Activated naive CD4-positive, alpha-beta T cell treated with anti-CD3 and anti-CD28 coated beads, Interleukin-2, amount 50 U/mL, for 24 hours (primary cell): ENCODE data around the gene SF3B2.
"Not testable (repeated sequence)": the region's sequence is repeated elsewhere in the genome, so short reads cannot be mapped to it uniquely, and the experiment has no call there.

Source experiments
- H3K27ac Mint-ChIP-seq: one replicate; pipeline ENCODE4 v1.8.0; 2021; ENCODE audit warnings: mild to moderate bottlenecking, mixed read lengths
- H3K27me3 Mint-ChIP-seq: one replicate; pipeline ENCODE4 v1.8.0; 2021; ENCODE audit warnings: mixed read lengths
- H3K36me3 Mint-ChIP-seq: one replicate; pipeline ENCODE4 v1.8.0; 2021; ENCODE audit warnings: mixed read lengths
- H3K4me1 Mint-ChIP-seq: one replicate; pipeline ENCODE4 v1.8.0; 2021; ENCODE audit warnings: mixed read lengths
- H3K4me3 Mint-ChIP-seq: one replicate; pipeline ENCODE4 v1.8.0; 2021; ENCODE audit warnings: mild to moderate bottlenecking, mixed read lengths
- H3K9me3 Mint-ChIP-seq: one replicate; pipeline ENCODE4 v1.8.0; 2021; ENCODE audit warnings: mixed read lengths

SF3B2 gene

DNA sequence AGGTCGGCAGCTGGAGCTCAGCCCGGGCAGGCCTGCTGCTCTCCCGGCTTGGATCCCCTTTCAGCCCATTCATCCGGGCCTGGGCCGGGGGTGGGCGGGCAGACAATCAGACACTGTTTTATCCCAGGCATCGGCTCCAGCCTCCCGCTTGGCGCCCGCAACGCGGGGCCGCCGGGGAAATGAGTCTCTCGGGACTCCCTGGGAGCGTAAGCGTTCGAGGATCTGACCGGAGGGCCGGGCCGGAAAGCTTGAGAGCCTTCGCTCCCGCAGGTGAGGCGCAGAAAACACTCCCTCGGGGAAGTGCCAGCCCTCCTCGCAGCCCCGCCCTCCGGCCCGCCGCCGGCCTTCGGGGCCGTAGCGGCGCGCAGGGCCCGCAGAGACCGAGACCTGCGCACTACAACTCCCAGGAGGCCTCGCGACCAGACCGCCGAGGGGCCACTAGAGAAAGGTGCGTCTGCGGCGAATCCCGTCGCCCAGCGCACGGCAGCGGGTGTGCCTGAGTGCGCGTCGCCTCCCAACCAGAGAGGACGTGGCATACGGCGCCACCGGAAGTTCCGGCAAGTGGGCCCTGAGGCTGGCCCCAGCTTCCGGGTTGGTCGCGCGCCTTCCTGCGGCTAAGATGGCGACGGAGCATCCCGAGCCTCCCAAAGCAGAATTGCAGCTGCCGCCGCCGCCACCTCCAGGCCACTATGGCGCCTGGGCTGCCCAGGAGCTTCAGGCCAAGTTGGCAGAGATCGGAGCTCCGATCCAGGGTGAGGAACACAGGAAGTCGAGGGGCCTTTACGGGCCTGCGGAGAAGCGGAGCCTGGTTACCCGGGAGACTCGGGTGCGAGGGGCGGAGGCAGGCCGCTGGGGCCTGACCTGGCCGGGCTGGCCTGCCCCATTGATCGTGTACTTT, at the start of gene SF3B2:
Gene SF3B2 (plus strand): TSS at position 599 of the 898 bp plus-strand sequence. CDS start 21 bp downstream, at position 620.
- H3K4me3 Mint-ChIP-seq, result peak within 1 kb of the TSS; percentile 99
- no peaks in the 10 kb centered on the region for H3K9me3 Mint-ChIP-seq
- H3K27ac Mint-ChIP-seq, result peak within 1 kb of the TSS; percentile 99
- H3K4me1 Mint-ChIP-seq, result peaks cover 36% of the 10 kb centered on the region
- H3K27me3 Mint-ChIP-seq, result no peaks in the 10 kb centered on the region
- H3K36me3 Mint-ChIP-seq, result peaks cover 15% of the 10 kb centered on the region

DNA sequence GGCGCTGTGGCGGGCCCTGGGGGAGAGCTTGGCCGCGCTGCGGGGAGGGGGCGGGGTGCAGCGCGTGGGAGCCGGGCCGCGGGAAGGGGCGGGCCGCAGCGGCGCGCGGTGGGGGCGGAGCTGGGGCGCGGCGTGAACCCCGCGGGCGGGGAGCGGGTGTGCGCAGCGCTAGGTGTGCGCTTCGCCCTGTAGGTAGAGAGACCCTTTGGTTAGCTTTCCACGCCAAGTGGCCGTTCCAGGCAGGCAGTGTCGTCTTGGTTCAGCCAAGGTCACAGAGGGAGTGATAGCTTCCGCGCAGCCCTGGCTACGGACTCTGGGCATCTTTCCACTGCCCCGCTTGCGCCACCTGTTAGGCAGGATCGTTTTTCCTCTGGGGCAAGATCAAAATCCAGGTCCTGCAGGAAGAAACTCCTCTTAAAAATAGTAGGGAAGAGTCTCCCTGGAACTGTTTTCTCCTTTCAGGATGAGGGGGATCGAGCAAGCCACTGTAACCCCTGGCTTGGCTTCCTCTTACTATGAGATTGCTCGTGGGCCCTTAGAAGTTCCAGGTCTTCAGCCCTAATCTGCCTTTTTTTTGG, 49.4 kb upstream of the SF3B2 start:
- Mint-ChIP-seq H3K9me3 (no peaks in the 10 kb centered on the region), H3K36me3 (peaks cover 14% of the 10 kb centered on the region), H3K27ac (peak overlapping the region; percentile 99), H3K4me3 (peak overlapping the region; percentile 100), H3K4me1 (peaks cover 34% of the 10 kb centered on the region), H3K27me3 (no peaks in the 10 kb centered on the region)

DNA sequence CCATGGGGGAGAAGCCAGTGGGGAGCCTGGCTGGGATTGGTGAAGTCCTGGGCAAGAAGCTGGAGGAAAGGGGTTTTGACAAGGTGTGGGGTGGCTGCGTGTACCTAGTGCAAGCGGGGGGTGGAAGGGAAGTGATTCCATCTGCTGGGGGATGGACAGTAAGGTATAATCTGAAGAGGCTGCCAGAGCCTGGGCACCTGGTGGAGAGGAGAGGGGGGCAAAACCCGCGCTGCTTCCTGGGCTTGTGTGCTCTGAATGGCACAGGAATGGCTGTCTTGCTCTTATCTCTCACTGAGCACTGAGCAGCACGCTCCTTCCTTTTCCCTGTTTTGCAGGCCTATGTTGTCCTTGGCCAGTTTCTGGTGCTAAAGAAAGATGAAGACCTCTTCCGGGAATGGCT, 48.9 kb upstream of the SF3B2 start:
- H3K36me3 Mint-ChIP-seq, result peaks cover 12% of the 10 kb centered on the region
- peak overlapping the region; percentile 84 for H3K27ac Mint-ChIP-seq
- H3K4me3 Mint-ChIP-seq, result peak overlapping the region; percentile 100
- H3K9me3 Mint-ChIP-seq, result no peaks in the 10 kb centered on the region
- no peaks in the 10 kb centered on the region for H3K27me3 Mint-ChIP-seq
- peaks cover 34% of the 10 kb centered on the region for H3K4me1 Mint-ChIP-seq

- Mint-ChIP-seq H3K36me3 (peaks cover 11% of the 10 kb centered on the region), H3K4me1 (peaks cover 33% of the 10 kb centered on the region), H3K27ac (peak overlapping the region; percentile 41), H3K4me3 (peak overlapping the region; percentile 51), H3K9me3 (no peaks in the 10 kb centered on the region), H3K27me3 (no peaks in the 10 kb centered on the region)
These were observed 48.0 kb upstream of the SF3B2 start for GRCh38 chr11:66004186-66004585.

DNA sequence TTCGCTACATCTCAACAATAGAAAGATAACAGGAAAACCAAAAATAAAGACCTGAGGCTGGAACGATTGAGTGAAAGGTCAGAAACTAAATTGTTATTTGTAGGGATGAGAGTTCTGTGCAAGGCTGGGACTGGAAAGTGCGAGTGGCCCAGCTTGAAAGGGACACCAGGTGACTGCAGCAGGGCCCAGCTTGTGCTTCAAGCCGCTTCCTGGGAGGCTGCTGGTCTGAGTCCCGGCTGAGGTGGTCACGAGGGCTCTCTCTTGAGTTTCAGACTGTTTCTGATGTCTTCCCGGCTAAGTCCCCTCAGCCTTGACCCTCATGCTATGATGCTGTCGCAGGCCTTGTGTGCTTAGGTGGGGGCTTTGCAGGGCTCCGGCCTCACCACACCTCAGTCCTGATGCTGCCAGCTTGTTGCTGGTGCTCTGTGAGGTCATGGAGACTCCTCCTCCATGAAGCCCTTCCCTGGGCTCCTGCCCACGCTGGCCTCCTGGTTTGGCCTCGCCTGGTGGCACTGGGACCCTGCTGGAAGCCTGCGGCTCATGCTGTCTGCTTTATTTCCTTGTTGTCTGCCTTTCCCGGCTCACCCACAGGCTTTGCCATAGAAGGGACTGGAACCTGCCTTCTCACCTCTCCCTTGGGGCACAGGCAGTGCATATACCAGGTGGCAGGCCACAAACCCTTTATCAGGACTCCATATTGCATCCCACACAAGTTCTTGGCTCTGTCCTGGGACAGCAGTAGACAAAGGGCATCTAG, 45.9 kb upstream of the SF3B2 start:
- Mint-ChIP-seq H3K27ac (no peak overlapping the region), H3K36me3 (peaks cover 7% of the 10 kb centered on the region), H3K4me1 (peaks cover 16% of the 10 kb centered on the region), H3K9me3 (no peaks in the 10 kb centered on the region), H3K27me3 (peaks cover 1% of the 10 kb centered on the region), H3K4me3 (no peak overlapping the region)

DNA sequence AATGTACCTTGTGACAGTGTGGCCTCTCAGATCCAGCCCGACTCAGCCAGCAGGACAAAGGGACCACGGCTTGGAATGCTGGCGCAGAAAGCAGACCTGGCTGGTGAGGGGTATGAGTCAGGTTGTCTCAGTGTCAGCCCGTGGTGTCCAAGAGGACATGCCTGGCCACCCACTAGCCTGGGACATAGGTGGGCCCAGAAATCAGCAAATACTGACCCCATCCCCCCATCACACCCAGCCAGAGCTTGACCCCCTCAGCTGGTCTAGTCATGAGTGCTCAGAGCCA, 45.3 kb upstream of the SF3B2 start:
- Mint-ChIP-seq H3K27ac (no peak overlapping the region), H3K4me1 (peaks cover 11% of the 10 kb centered on the region), H3K4me3 (no peak overlapping the region), H3K27me3 (peaks cover 1% of the 10 kb centered on the region), H3K9me3 (no peaks in the 10 kb centered on the region), H3K36me3 (peaks cover 6% of the 10 kb centered on the region)

- no peak overlapping the region for H3K27ac Mint-ChIP-seq
- H3K4me3 Mint-ChIP-seq, result no peak overlapping the region
- no peaks in the 10 kb centered on the region for H3K9me3 Mint-ChIP-seq
- peaks cover 1% of the 10 kb centered on the region for H3K27me3 Mint-ChIP-seq
- H3K36me3 Mint-ChIP-seq, result peaks cover 2% of the 10 kb centered on the region
- H3K4me1 Mint-ChIP-seq, result peaks cover 10% of the 10 kb centered on the region
These were observed 44.9 kb upstream of the SF3B2 start for GRCh38 chr11:66007201-66007634.

GRCh38 chr11:66008095-66008467, 44.1 kb upstream of the SF3B2 start:
- Mint-ChIP-seq H3K36me3 (no peaks in the 10 kb centered on the region), H3K4me3 (no peak overlapping the region), H3K27me3 (peaks cover 1% of the 10 kb centered on the region), H3K27ac (no peak overlapping the region), H3K4me1 (peaks cover 5% of the 10 kb centered on the region), H3K9me3 (no peaks in the 10 kb centered on the region)

- H3K4me1 Mint-ChIP-seq, result peaks cover under 1% of the 10 kb centered on the region
- H3K4me3 Mint-ChIP-seq, result no peak overlapping the region
- no peak overlapping the region for H3K27ac Mint-ChIP-seq
- H3K27me3 Mint-ChIP-seq, result peaks cover 1% of the 10 kb centered on the region
- no peaks in the 10 kb centered on the region for H3K9me3 Mint-ChIP-seq
- no peaks in the 10 kb centered on the region for H3K36me3 Mint-ChIP-seq
These were observed 43.6 kb upstream of the SF3B2 start for GRCh38 chr11:66008468-66009101.

DNA sequence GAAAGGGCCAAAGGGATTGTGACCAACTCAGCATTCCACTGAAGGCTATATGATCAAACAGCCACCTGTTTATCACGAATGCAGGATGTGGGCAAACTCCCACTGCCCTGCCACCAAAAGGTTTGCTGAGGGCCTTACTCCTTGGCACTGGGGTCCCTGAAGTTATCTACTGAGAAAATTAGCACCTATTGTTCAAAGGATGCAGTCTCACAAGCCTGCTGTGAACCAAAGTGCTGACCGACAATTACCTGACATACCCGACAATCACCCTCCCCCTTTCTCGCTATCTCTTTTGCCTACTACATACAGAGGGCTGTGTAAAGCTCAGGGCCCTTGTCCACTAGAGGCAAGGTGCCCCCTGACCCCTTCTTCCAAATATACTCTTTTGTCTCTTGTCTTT, 42.1 kb upstream of the SF3B2 start:
- H3K4me1 Mint-ChIP-seq, H3K27me3 Mint-ChIP-seq, H3K9me3 Mint-ChIP-seq, H3K36me3 Mint-ChIP-seq, H3K27ac Mint-ChIP-seq: not testable (repeated sequence)
- H3K4me3 Mint-ChIP-seq, result peak overlapping the region; percentile 47

DNA sequence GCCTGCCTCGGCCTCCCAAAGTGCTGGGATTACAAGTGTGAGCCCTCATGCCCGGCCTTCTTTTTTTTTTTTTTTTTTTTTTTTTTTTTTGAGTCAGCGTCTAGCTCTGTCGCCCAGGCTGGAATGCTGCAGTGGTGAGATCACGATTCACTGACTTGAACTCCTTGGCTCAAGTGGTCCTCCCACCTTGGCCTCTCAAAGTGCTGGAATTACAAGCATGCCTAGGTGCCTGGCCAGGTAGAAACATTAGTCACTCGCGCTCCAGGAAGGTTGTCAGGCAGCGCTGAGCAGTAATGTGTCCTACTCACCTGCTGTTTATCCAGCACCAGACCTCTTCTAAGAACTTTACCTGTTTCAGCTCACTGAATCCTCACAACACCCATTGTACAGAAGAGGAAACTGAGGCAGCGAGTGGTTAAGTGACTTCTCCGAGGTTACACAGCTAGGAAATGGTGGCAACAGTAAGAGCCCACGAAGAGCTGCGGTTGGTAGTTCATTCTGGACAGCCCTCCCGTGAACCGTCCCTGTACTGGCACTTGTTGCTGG, 40.9 kb upstream of the SF3B2 start:
- Mint-ChIP-seq H3K27ac (no peak overlapping the region), H3K36me3 (no peaks in the 10 kb centered on the region), H3K27me3 (peaks cover 2% of the 10 kb centered on the region), H3K9me3 (no peaks in the 10 kb centered on the region), H3K4me3 (no peak overlapping the region), H3K4me1 (no peaks in the 10 kb centered on the region)

DNA sequence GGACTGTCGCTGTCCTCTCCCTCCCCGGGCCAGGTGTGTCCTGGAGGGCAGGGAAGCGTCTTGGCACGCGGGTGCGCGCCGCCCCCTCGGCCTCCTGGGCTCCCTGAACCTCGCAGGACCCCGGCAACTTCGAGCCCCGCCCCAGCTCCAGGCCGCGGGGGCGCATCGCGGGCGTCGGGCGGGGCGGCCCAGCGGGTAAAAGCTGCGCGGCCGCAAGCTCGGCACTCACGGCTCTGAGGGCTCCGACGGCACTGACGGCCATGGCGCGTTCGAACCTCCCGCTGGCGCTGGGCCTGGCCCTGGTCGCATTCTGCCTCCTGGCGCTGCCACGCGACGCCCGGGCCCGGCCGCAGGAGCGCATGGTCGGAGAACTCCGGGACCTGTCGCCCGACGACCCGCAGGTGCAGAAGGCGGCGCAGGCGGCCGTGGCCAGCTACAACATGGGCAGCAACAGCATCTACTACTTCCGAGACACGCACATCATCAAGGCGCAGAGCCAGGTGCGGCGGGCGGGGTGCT, 40.3 kb upstream of the SF3B2 start, which contains the start of gene CST6:
Gene CST6 (plus strand): TSS at position 224 of the 519 bp plus-strand sequence. CDS start 37 bp downstream, at position 261.
- H3K4me1 Mint-ChIP-seq, result no peaks in the 10 kb centered on the region
- H3K27me3 Mint-ChIP-seq, result peaks cover 2% of the 10 kb centered on the region
- H3K27ac Mint-ChIP-seq, result no peak within 1 kb of the TSS
- no peak within 1 kb of the TSS for H3K4me3 Mint-ChIP-seq
- H3K36me3 Mint-ChIP-seq, result no peaks in the 10 kb centered on the region
- H3K9me3 Mint-ChIP-seq, result no peaks in the 10 kb centered on the region

- Mint-ChIP-seq H3K4me1 (peaks cover 4% of the 10 kb centered on the region), H3K27me3 (peaks cover 2% of the 10 kb centered on the region), H3K36me3 (no peaks in the 10 kb centered on the region), H3K9me3 (no peaks in the 10 kb centered on the region), H3K27ac (no peak overlapping the region), H3K4me3 (no peak overlapping the region)
These were observed 39.7 kb upstream of the SF3B2 start for GRCh38 chr11:66012371-66012945.

DNA sequence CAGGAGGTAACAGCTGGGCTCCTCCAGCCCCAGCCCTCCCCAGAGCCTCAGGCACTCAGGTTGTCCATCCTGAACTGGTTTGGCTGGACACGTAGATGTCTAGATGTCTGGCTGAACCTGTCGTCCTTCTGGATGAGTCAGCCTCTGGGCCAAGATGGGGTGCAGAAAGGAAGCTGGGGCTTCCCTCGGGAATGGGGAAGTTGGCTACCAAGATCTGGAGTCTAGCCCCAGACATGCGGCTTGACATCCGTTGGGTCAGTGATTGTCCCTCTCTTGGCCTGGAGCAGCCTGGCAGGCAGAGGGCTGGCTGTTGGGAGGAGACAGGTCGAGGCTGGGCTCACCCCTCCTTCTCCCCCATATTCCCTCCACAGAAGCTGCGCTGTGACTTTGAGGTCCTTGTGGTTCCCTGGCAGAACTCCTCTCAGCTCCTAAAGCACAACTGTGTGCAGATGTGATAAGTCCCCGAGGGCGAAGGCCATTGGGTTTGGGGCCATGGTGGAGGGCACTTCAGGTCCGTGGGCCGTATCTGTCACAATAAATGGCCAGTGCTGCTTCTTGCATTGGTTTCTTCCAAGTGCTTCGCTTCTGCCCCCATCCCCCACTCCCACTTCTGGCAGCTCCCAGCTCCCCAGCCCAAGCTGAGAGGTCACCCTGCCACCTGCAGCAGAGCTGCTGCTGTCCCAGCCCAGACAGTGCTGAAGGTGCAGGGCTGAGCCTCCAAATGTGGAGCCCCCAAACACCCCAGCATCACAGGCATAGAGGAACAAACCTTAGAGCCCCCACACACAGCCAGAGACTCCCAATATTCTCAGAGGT, 39.0 kb upstream of the SF3B2 start:
- peaks cover 8% of the 10 kb centered on the region for H3K4me1 Mint-ChIP-seq
- H3K36me3 Mint-ChIP-seq, result no peaks in the 10 kb centered on the region
- peaks cover 2% of the 10 kb centered on the region for H3K27me3 Mint-ChIP-seq
- H3K4me3 Mint-ChIP-seq, result no peak overlapping the region
- H3K27ac Mint-ChIP-seq, result no peak overlapping the region
- no peaks in the 10 kb centered on the region for H3K9me3 Mint-ChIP-seq
